ENCODE data around the gene CTBP1. TPM values are rescaled to one million over a fixed set of nuclear protein-coding genes. Genes with fewer than 3 reads are reported as not detected.

CTBP1 gene
- total RNA-seq, 1 experiment from 2014 or later = 184 TPM

- CTCF ChIA-PET = interaction anchor here (0.7 kb wide), 1 partner anchor 16 kb away, joined by 4 read pairs; no protein-coding TSS in a partner anchor
Observed at GRCh38 chr4:1183985-1184773, 64.8 kb downstream of the CTBP1 start.

DNA sequence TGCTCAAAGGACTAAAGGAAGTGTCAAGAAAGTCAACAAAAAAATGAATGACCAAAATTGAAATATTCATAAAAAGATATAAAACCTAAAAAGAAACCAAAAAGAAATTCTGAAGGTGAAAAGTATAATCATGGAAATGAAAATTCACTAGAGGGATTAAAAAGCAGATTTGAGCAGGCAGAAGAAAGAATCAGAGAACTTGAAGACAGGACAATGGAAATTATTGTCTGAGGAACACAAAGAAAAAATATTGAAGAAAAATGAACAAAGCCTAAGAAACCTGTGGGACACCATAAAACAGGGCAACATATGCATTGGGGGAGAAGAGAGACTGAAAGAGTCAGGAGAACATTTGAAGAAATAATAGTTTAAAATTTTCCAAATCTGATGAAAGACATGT is 66.6 kb downstream of the CTBP1 start:
- H3K36me3 Mint-ChIP-seq (ENCODE audit: insufficient read depth, unreplicated experiment) = no peaks in the 10 kb centered on the region
- POLR2A ChIA-PET = no interaction called here
- no peak for DNase-seq

More at GRCh38 chr4:1183985-1184773, 64.8 kb downstream of the CTBP1 start:
- no TSS peak for BruUV-seq (replicated peaks)
- Histone ChIP-seq H3K27me3 (replicated peaks; ENCODE audit: control insufficient read depth, insufficient read depth, low read length) (no peaks in the 10 kb centered on the region), H3K4me3 (ENCODE audit: low read depth, low read length) (no peak overlapping the region), H3K36me3 (ENCODE audit: control insufficient read depth, insufficient read depth, low read length) (no peaks in the 10 kb centered on the region), H3K9me3 (peaks cover 4% of the 10 kb centered on the region; the same call in 1 of the 2 replicates), H3K4me1 (no peaks in the 10 kb centered on the region)
- POLR2A ChIA-PET = no interaction called here
- no peak for DNase-seq
- Mint-ChIP-seq H3K27me3 (ENCODE audit: insufficient read depth, unreplicated experiment) (peaks cover 18% of the 10 kb centered on the region), H3K4me1 (ENCODE audit: low read depth, unreplicated experiment) (no peaks in the 10 kb centered on the region), H3K9me3 (ENCODE audit: unreplicated experiment) (peaks cover 19% of the 10 kb centered on the region), H3K36me3 (ENCODE audit: insufficient read depth, unreplicated experiment) (no peaks in the 10 kb centered on the region), H3K27ac (ENCODE audit: unreplicated experiment) (no peak overlapping the region), H3K4me3 (ENCODE audit: unreplicated experiment) (no peak overlapping the region)
- intact Hi-C loops (cut with micrococcal nuclease; ENCODE audit: unreplicated experiment) = no loop called here
- TF ChIP-seq, protein P1, sequence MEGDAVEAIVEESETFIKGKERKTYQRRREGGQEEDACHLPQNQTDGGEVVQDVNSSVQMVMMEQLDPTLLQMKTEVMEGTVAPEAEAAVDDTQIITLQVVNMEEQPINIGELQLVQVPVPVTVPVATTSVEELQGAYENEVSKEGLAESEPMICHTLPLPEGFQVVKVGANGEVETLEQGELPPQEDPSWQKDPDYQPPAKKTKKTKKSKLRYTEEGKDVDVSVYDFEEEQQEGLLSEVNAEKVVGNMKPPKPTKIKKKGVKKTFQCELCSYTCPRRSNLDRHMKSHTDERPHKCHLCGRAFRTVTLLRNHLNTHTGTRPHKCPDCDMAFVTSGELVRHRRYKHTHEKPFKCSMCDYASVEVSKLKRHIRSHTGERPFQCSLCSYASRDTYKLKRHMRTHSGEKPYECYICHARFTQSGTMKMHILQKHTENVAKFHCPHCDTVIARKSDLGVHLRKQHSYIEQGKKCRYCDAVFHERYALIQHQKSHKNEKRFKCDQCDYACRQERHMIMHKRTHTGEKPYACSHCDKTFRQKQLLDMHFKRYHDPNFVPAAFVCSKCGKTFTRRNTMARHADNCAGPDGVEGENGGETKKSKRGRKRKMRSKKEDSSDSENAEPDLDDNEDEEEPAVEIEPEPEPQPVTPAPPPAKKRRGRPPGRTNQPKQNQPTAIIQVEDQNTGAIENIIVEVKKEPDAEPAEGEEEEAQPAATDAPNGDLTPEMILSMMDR (IDR thresholded peaks at IDR 0.05; ENCODE audit: insufficient read depth in 1 of 2, low read depth in 1 of 2, low read length in 1 of 2, severe bottlenecking in 1 of 2, unreplicated experiment in 1 of 2) = no peak

DNA sequence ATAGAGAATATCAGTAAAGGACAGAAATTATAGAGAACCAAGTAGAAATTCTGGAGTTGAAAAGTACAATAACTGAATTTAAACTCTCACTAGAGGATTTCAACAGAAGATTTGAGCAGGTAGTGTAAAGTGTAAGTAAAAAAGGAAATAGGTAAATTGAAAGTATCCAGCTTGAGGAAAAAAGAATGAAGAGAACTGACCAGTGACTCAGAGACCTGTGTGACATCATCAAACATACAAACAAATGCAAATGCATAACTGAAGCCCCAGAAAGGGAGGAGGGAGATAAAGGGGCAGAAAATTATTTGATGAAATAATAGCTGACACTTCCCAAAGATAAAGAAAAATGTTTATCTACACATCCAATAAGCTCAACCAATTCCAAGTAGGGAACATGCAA is 68.3 kb downstream of the CTBP1 start:
- CTCF ChIA-PET = no interaction called here
- H3K9me3 Mint-ChIP-seq (ENCODE audit: unreplicated experiment) = peaks cover 19% of the 10 kb centered on the region

More for the DNA sequence above, 66.6 kb downstream of the CTBP1 start:
- intact Hi-C loops (cut with micrococcal nuclease; ENCODE audit: unreplicated experiment) = no loop called here
- no peaks in the 10 kb centered on the region for H3K4me1 ChIP-seq
- TF ChIP-seq, protein P1 (IDR thresholded peaks at IDR 0.05; ENCODE audit: insufficient read depth in 1 of 2, low read depth in 1 of 2, low read length in 1 of 2, severe bottlenecking in 1 of 2, unreplicated experiment in 1 of 2) = no peak
- BruUV-seq (replicated peaks) = no TSS peak
- Mint-ChIP-seq H3K27ac (ENCODE audit: unreplicated experiment) (no peak overlapping the region), H3K27me3 (ENCODE audit: insufficient read depth, unreplicated experiment) (peaks cover 12% of the 10 kb centered on the region), H3K4me1 (ENCODE audit: low read depth, unreplicated experiment) (no peaks in the 10 kb centered on the region), H3K4me3 (ENCODE audit: unreplicated experiment) (no peak overlapping the region), H3K9me3 (ENCODE audit: unreplicated experiment) (peaks cover 19% of the 10 kb centered on the region)
- peaks cover 4% of the 10 kb centered on the region; the same call in 1 of the 2 replicates for H3K9me3 ChIP-seq
- H3K36me3 ChIP-seq (ENCODE audit: control insufficient read depth, insufficient read depth, low read length) = no peaks in the 10 kb centered on the region
- H3K27me3 ChIP-seq (replicated peaks; ENCODE audit: control insufficient read depth, insufficient read depth, low read length) = no peaks in the 10 kb centered on the region
- H3K4me3 ChIP-seq (ENCODE audit: low read depth, low read length) = no peak overlapping the region
- CTCF ChIA-PET = interaction anchor here (0.6 kb wide), 1 partner anchor 13 kb away, joined by 3 read pairs; no protein-coding TSS in a partner anchor

More for the DNA sequence above, 68.3 kb downstream of the CTBP1 start:
- H3K4me3 Mint-ChIP-seq (ENCODE audit: unreplicated experiment) = no peak overlapping the region
- no peaks in the 10 kb centered on the region for H3K4me1 Mint-ChIP-seq (ENCODE audit: low read depth, unreplicated experiment)
- no TSS peak for BruUV-seq (replicated peaks)
- H3K27me3 Mint-ChIP-seq (ENCODE audit: insufficient read depth, unreplicated experiment) = peaks cover 12% of the 10 kb centered on the region
- H3K36me3 Mint-ChIP-seq (ENCODE audit: insufficient read depth, unreplicated experiment) = no peaks in the 10 kb centered on the region
- Histone ChIP-seq H3K4me1 (no peaks in the 10 kb centered on the region), H3K9me3 (peaks cover 4% of the 10 kb centered on the region; the same call in 1 of the 2 replicates), H3K27me3 (replicated peaks; ENCODE audit: control insufficient read depth, insufficient read depth, low read length) (no peaks in the 10 kb centered on the region), H3K36me3 (ENCODE audit: control insufficient read depth, insufficient read depth, low read length) (no peaks in the 10 kb centered on the region), H3K4me3 (ENCODE audit: low read depth, low read length) (no peak overlapping the region)
- intact Hi-C loops (cut with micrococcal nuclease; ENCODE audit: unreplicated experiment) = no loop called here
- DNase-seq = no peak
- no peak overlapping the region for H3K27ac Mint-ChIP-seq (ENCODE audit: unreplicated experiment)
- TF ChIP-seq, protein P1 (IDR thresholded peaks at IDR 0.05; ENCODE audit: insufficient read depth in 1 of 2, low read depth in 1 of 2, low read length in 1 of 2, severe bottlenecking in 1 of 2, unreplicated experiment in 1 of 2) = no peak
- POLR2A ChIA-PET = no interaction called here

Data from Caco-2 (cell line).